ENCODE data around the gene DLG2. TPM values are rescaled to one million over a fixed set of nuclear protein-coding genes. Genes with fewer than 3 reads are reported as not detected.

Gene DLG2
- polyA plus RNA-seq, 3 donors: 0.24 to 0.39 TPM; not detected in 1

- DNase-seq: no peak
- no peak overlapping the region for H3K9ac ChIP-seq (ENCODE audit: insufficient read depth, low read length, poor library complexity, severe bottlenecking)
- intact Hi-C loops (cut with micrococcal nuclease): no loop called here
- H4K20me1 ChIP-seq (ENCODE audit: insufficient read depth, low read length): no peaks in the 10 kb centered on the region
- H3K27me3 Mint-ChIP-seq (ENCODE audit: low read depth in 3 of 3): no peaks in the 10 kb centered on the region
- no peak for TF ChIP-seq CTCF (IDR thresholded peaks at IDR 0.05)
- H3K4me1 ChIP-seq (ENCODE audit: control insufficient read depth in 1 of 2, insufficient read depth in 2 of 2, low read length in 2 of 2): no peaks in the 10 kb centered on the region
- no peaks in the 10 kb centered on the region for H3K4me1 Mint-ChIP-seq
- no peaks in the 10 kb centered on the region for H3K36me3 Mint-ChIP-seq
- H3K79me2 ChIP-seq (ENCODE audit: insufficient read depth, low read length): no peaks in the 10 kb centered on the region
- no peak overlapping the region for H3K27ac ChIP-seq (ENCODE audit: low read depth in 1 of 2, low read length in 2 of 2)
- no peak overlapping the region for H3K4me3 Mint-ChIP-seq
- peaks cover 0 to 2% (median 1%) of the 10 kb centered on the region in 7 donors for H3K9me3 Mint-ChIP-seq
- no peaks in the 10 kb centered on the region for H3K36me3 ChIP-seq (replicated peaks in 1 of 2; ENCODE audit: control insufficient read depth in 1 of 2, insufficient read depth in 2 of 2, low read length in 2 of 2)
- H3K27ac Mint-ChIP-seq: no peak overlapping the region
- H3K4me2 ChIP-seq (replicated peaks; ENCODE audit: extremely low read depth, low read length, poor library complexity, severe bottlenecking): no peak overlapping the region
- H3K9me3 ChIP-seq (replicated peaks in 1 of 2; ENCODE audit: control insufficient read depth in 1 of 2, insufficient read depth in 1 of 2, low read length in 2 of 2): no peaks in the 10 kb centered on the region
- no peak overlapping the region for H2AFZ ChIP-seq (ENCODE audit: insufficient read depth, low read depth, low read length, poor library complexity, severe bottlenecking)
- no peaks in the 10 kb centered on the region for H3K27me3 ChIP-seq (ENCODE audit: control insufficient read depth in 2 of 2, insufficient read depth in 2 of 2, low read length in 2 of 2)
- WGBS (ENCODE audit: insufficient coverage): 40% methylated on average over 1 of the region's 4 CpGs
- H3K4me3 ChIP-seq (replicated peaks in 1 of 3; ENCODE audit: low read depth in 2 of 3, low read length in 3 of 3): no peak overlapping the region
Measured at GRCh38 chr11:83566950-83567349, 2060.2 kb downstream of the DLG2 start.

GRCh38 chr11:83564870-83565269, 2062.3 kb downstream of the DLG2 start:
- intact Hi-C loops (cut with micrococcal nuclease): no loop called here
- H3K36me3 ChIP-seq (replicated peaks in 1 of 2; ENCODE audit: control insufficient read depth in 1 of 2, insufficient read depth in 2 of 2, low read length in 2 of 2): no peaks in the 10 kb centered on the region
- H4K20me1 ChIP-seq (ENCODE audit: insufficient read depth, low read length): no peaks in the 10 kb centered on the region
- no peak overlapping the region for H3K27ac Mint-ChIP-seq
- H3K79me2 ChIP-seq (ENCODE audit: insufficient read depth, low read length): no peaks in the 10 kb centered on the region
- no peak overlapping the region for H3K27ac ChIP-seq (ENCODE audit: low read depth in 1 of 2, low read length in 2 of 2)
- H3K4me3 Mint-ChIP-seq: no peak overlapping the region
- no peaks in the 10 kb centered on the region for H3K4me1 ChIP-seq (ENCODE audit: control insufficient read depth in 1 of 2, insufficient read depth in 2 of 2, low read length in 2 of 2)
- H3K4me2 ChIP-seq (replicated peaks; ENCODE audit: extremely low read depth, low read length, poor library complexity, severe bottlenecking): no peak overlapping the region
- WGBS (ENCODE audit: insufficient coverage): no CpG with 5 or more reads among the region's 1 CpG
- no peaks in the 10 kb centered on the region for H3K27me3 ChIP-seq (ENCODE audit: control insufficient read depth in 2 of 2, insufficient read depth in 2 of 2, low read length in 2 of 2)
- no peaks in the 10 kb centered on the region for H3K27me3 Mint-ChIP-seq (ENCODE audit: low read depth in 3 of 3)
- peaks cover 0 to 3% (median 1%) of the 10 kb centered on the region in 7 donors for H3K9me3 Mint-ChIP-seq
- H3K9me3 ChIP-seq (replicated peaks in 1 of 2; ENCODE audit: control insufficient read depth in 1 of 2, insufficient read depth in 1 of 2, low read length in 2 of 2): no peaks in the 10 kb centered on the region
- no peak overlapping the region for H3K9ac ChIP-seq (ENCODE audit: insufficient read depth, low read length, poor library complexity, severe bottlenecking)
- no peak overlapping the region for H3K4me3 ChIP-seq (replicated peaks in 1 of 3; ENCODE audit: low read depth in 2 of 3, low read length in 3 of 3)
- no peak for TF ChIP-seq CTCF (IDR thresholded peaks at IDR 0.05)
- DNase-seq: no peak
- no peaks in the 10 kb centered on the region for H3K36me3 Mint-ChIP-seq
- H3K4me1 Mint-ChIP-seq: no peaks in the 10 kb centered on the region
- H2AFZ ChIP-seq (ENCODE audit: insufficient read depth, low read depth, low read length, poor library complexity, severe bottlenecking): no peak overlapping the region

Data from CD14-positive monocyte (primary cell).